SK-N-SH (cell line): ENCODE data around the gene CPNE1. TPM values are rescaled to one million over a fixed set of nuclear protein-coding genes. Genes with fewer than 3 reads are reported as not detected.

ENCODE experiments used
- CTCF ChIA-PET: fragments of 300-600, 350-600 bp; formaldehyde crosslinking; extraction: SDS; loops from one replicate; lab custom pipeline; 2021; lab: Yijun Ruan, JAX
- POLR2A ChIA-PET: fragments of 350-600 bp; sonication (Branson Sonifier 250); formaldehyde crosslinking; extraction: SDS; loops from one replicate; lab custom pipeline; 2020; ENCODE audit warnings: antibody characterized with exemption, inconsistent platforms; lab: Yijun Ruan, JAX
- DNase-seq: peaks from one replicate; pipeline ENCODE4 v3.0.0; 2012
- H2AFZ ChIP-seq: fragments of 200-600 bp; sonication (generic); 2 replicates; pipeline ENCODE4 v1.8.1; 2016; ENCODE audit warnings: antibody characterized with exemption, mild to moderate bottlenecking, low read depth
- H3F3A ChIP-seq: fragments of 200-600 bp; sonication (generic); replicated peaks from 2 replicates; pipeline ENCODE3; 2016; ENCODE audit warnings: antibody characterized with exemption, mild to moderate bottlenecking; ENCODE audit not compliant: insufficient read depth
- H3K27ac ChIP-seq, 2 experiments: fragments of 200-500 bp in 1 of 2; fragments of 200-600 bp in 1 of 2; sonication (Bioruptor generic) in 1 of 2; sonication (generic), shearing (Covaris generic) in 1 of 2; 2 replicates each; pipeline versions ENCODE4 v1.5.1 to v1.6.1; 2014 to 2016; ENCODE audit warnings: low read depth in 2 of 2, inconsistent platforms in 1 of 2, low read length in 1 of 2, mild to moderate bottlenecking in 1 of 2, mixed read lengths in 1 of 2
- H3K27me3 ChIP-seq: fragments of 200-600 bp; sonication (generic), shearing (Covaris generic); 2 replicates; pipeline ENCODE4 v1.6.1; 2016; ENCODE audit warnings: mixed run types; ENCODE audit not compliant: insufficient read depth
- H3K36me3 ChIP-seq, 2 experiments: fragments of 200-500 bp in 1 of 2; fragments of 200-600 bp in 1 of 2; sonication (Bioruptor generic) in 1 of 2; sonication (generic) in 1 of 2; replicated peaks in 1 of 2; 2 replicates each; pipeline versions ENCODE3 to v1.5.1; 2014 to 2016; ENCODE audit warnings: low read length in 1 of 2, mild to moderate bottlenecking in 1 of 2; ENCODE audit not compliant: insufficient read depth in 2 of 2, control insufficient read depth in 1 of 2
- H3K4me1 ChIP-seq, 2 experiments: fragments of 200-500 bp in 1 of 2; fragments of 200-600 bp in 1 of 2; sonication (Bioruptor generic) in 1 of 2; sonication (generic), shearing (Covaris generic) in 1 of 2; 2 replicates each; pipeline versions ENCODE4 v1.5.1 to v1.6.1; 2014 to 2016; ENCODE audit warnings: low read depth in 1 of 2, low read length in 1 of 2, mixed run types in 1 of 2; ENCODE audit not compliant: insufficient read depth in 2 of 2, control insufficient read depth in 1 of 2
- H3K4me2 ChIP-seq: fragments of 200-600 bp; sonication (generic), shearing (Covaris generic); 2 replicates; pipeline ENCODE4 v1.6.1; 2017; ENCODE audit warnings: mixed run types
- H3K4me3 ChIP-seq, 2 experiments: fragments of 200-500 bp in 1 of 2; fragments of 200-600 bp in 1 of 2; sonication (Bioruptor generic) in 1 of 2; sonication (generic), shearing (Covaris generic) in 1 of 2; 2 replicates each; pipeline versions ENCODE4 v1.5.1 to v1.8.1; 2014 to 2016; ENCODE audit warnings: low read depth in 2 of 2, inconsistent platforms in 1 of 2, low read length in 1 of 2, mild to moderate bottlenecking in 1 of 2, mixed read lengths in 1 of 2, moderate library complexity in 1 of 2
- H3K79me2 ChIP-seq: fragments of 200-600 bp; sonication (generic); 2 replicates; pipeline ENCODE4 v1.8.1; 2017; ENCODE audit warnings: mild to moderate bottlenecking; ENCODE audit not compliant: insufficient read depth
- H3K9ac ChIP-seq: fragments of 200-600 bp; sonication (generic); 2 replicates; pipeline ENCODE4 v1.6.1; 2017; ENCODE audit warnings: mixed run types
- H3K9me2 ChIP-seq: fragments of 200-600 bp; sonication (generic); 2 replicates; pipeline ENCODE4 v1.6.1; 2017; ENCODE audit warnings: mixed run types
- H3K9me3 ChIP-seq: fragments of 200-600 bp; sonication (generic); 2 replicates; pipeline ENCODE4 v1.6.1; 2017; ENCODE audit warnings: mixed run types, mild to moderate bottlenecking, moderate library complexity
- H4K20me1 ChIP-seq: fragments of 200-600 bp; sonication (generic); 2 replicates; pipeline ENCODE4 v1.6.1; 2017; ENCODE audit warnings: mild to moderate bottlenecking, mixed run types; ENCODE audit not compliant: insufficient read depth
- CHD2 ChIP-seq: fragments of 150-350 bp; IDR thresholded peaks from 2 replicates; pipeline ENCODE4 v1.6.1; 2018; ENCODE audit warnings: low read length; ENCODE audit not compliant: partially characterized antibody
- ELF1 ChIP-seq: IDR thresholded peaks from 2 replicates; pipeline ENCODE4 v1.4.0; 2012
- EP300 ChIP-seq, 2 experiments: IDR thresholded peaks; 2 replicates each; pipeline versions ENCODE4 v1.4.0 to v1.6.1; 2012; ENCODE audit warnings: borderline replicate concordance in 1 of 2, low read depth in 1 of 2, low read length in 1 of 2
- FOXJ3 ChIP-seq: sonication (generic); formaldehyde crosslinking; IDR thresholded peaks from 2 replicates; pipeline ENCODE4 v1.5.1; 2020; ENCODE audit warnings: mild to moderate bottlenecking, missing genetic modification reagents
- FOXM1 ChIP-seq: IDR thresholded peaks from 2 replicates; pipeline ENCODE4 v1.4.0; 2012; ENCODE audit warnings: low read depth, mild to moderate bottlenecking
- GABPA ChIP-seq: IDR thresholded peaks from 2 replicates; pipeline ENCODE4 v1.4.0; 2012; ENCODE audit warnings: low read depth, mild to moderate bottlenecking
- GATA2 ChIP-seq: sonication (generic); formaldehyde crosslinking; IDR thresholded peaks from 2 replicates; pipeline ENCODE4 v1.5.0; 2020; ENCODE audit warnings: mild to moderate bottlenecking, missing genetic modification reagents
- JUND ChIP-seq: IDR thresholded peaks from 2 replicates; pipeline ENCODE4 v1.4.0; 2012
- MEF2A ChIP-seq: IDR thresholded peaks from 2 replicates; pipeline ENCODE4 v1.4.0; 2012; ENCODE audit warnings: low read depth, borderline replicate concordance
- MXI1 ChIP-seq: IDR thresholded peaks from 2 replicates; pipeline ENCODE4 v1.6.1; 2012; ENCODE audit warnings: mild to moderate bottlenecking, low read depth, low read length, improper control_type of control experiment
- NRF1 ChIP-seq: IDR thresholded peaks from 2 replicates; pipeline ENCODE4 v1.6.1; 2012; ENCODE audit warnings: low read depth, mild to moderate bottlenecking, low read length
- POLR2AphosphoS5 ChIP-seq: IDR thresholded peaks from 2 replicates; pipeline ENCODE4 v1.6.1; 2012; ENCODE audit warnings: low read depth, low read length
- RAD21 ChIP-seq: IDR thresholded peaks from 2 replicates; pipeline ENCODE4 v1.6.1; 2012; ENCODE audit warnings: mild to moderate bottlenecking, low read length
- RFX5 ChIP-seq: IDR thresholded peaks from 2 replicates; pipeline ENCODE4 v1.6.1; 2012; ENCODE audit warnings: mild to moderate bottlenecking, improper control_type of control experiment, low read length
- RXRA ChIP-seq: IDR thresholded peaks from 2 replicates; pipeline ENCODE4 v1.4.0; 2012; ENCODE audit warnings: low read depth, mild to moderate bottlenecking, borderline replicate concordance
- SIN3A ChIP-seq: IDR thresholded peaks from 2 replicates; pipeline ENCODE4 v1.6.1; 2012; ENCODE audit warnings: low read depth, mild to moderate bottlenecking, low read length, moderate library complexity, borderline replicate concordance
- SMC3 ChIP-seq: IDR thresholded peaks from 2 replicates; pipeline ENCODE4 v1.6.1; 2012; ENCODE audit warnings: low read depth, low read length, improper control_type of control experiment
- TCF12 ChIP-seq: IDR thresholded peaks from 2 replicates; pipeline ENCODE4 v1.4.0; 2012
- TEAD4 ChIP-seq: IDR thresholded peaks from 2 replicates; pipeline ENCODE4 v1.4.0; 2012; ENCODE audit warnings: mild to moderate bottlenecking, borderline replicate concordance; ENCODE audit not compliant: insufficient read depth
- YY1 ChIP-seq: IDR thresholded peaks from 2 replicates; pipeline ENCODE4 v1.4.0; 2012; ENCODE audit warnings: low read depth, mild to moderate bottlenecking
- WGBS: methylation state at CpG from one replicate; pipeline ENCODE4 v1.1.6; 2017; ENCODE audit warnings: low lambda C conversion rate; 5-methylcytosine and 5-hydroxymethylcytosine counted together
- polyA plus RNA-seq, 3 experiments: library from polyadenylated mRNA; depleted of rRNA; stranded (reverse); fragments of >200 nt; gene quantifications; 2 replicates each; pipeline ENCODE4 v1.2.3, GENCODE V29; 2012
- TF ChIP-seq, protein P1 (sequence below): IDR thresholded peaks from 2 replicates; pipeline ENCODE4 v1.6.1; 2012; ENCODE audit warnings: mild to moderate bottlenecking, low read depth, low read length, moderate library complexity
- TF ChIP-seq, protein P2 (sequence below): IDR thresholded peaks from 2 replicates; pipeline ENCODE4 v1.4.0; 2012; ENCODE audit warnings: low read depth, borderline replicate concordance
- TF ChIP-seq, protein P3 (sequence below): IDR thresholded peaks from 2 replicates; pipeline ENCODE4 v1.4.0; 2012; ENCODE audit warnings: low read depth
- TF ChIP-seq, protein P4 (sequence below): IDR thresholded peaks from 2 replicates; pipeline ENCODE4; 2012

Gene CPNE1
- polyA plus RNA-seq, 1 of the 3 experiments (the other 2 are of a cell fraction), result 279 TPM

DNA sequence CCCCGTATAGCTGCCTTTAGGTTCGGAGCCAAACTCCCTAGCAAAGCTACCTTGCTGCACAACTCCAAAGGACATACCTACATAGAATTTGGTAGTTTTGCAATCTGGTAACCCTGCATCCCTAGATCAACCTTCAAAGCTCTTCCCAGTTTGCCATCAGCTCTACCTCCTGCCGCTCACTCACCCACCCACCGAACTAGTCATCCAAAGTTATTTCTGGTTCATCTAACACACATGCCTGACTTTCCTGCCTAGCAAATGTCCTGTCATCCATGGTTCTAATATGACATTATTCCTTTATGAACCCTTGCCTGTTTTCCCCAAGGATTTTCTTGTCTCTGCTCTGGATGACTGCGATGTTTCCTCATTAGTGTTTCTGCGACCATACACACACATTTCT is 27.4 kb downstream of the CPNE1 start:
- Histone ChIP-seq H3K79me2 (peaks cover 99% of the 10 kb centered on the region), H4K20me1 (peaks cover 92% of the 10 kb centered on the region), H2AFZ (no peak overlapping the region), H3K9ac (no peak overlapping the region), H3K4me1 (no peaks in the 10 kb centered on the region), H3K36me3 (peaks cover 3 to 4% of the 10 kb centered on the region in 2 experiments), H3F3A (peaks cover 3% of the 10 kb centered on the region), H3K9me3 (no peaks in the 10 kb centered on the region), H3K4me3 (no peak overlapping the region), H3K4me2 (no peak overlapping the region), H3K9me2 (no peaks in the 10 kb centered on the region), H3K27me3 (no peaks in the 10 kb centered on the region), H3K27ac (no peak overlapping the region)
- ChIA-PET POLR2A (interaction anchor here (0.5 kb wide), 1 partner anchor 11 kb away, joined by 3 read pairs; no protein-coding TSS in a partner anchor), CTCF (interaction anchor here (0.8 to 4.6 kb wide), 3 partner anchors 17 to 174 kb away, joined by 3 to 30 read pairs (median 3); no protein-coding TSS in a partner anchor)
- WGBS, result 97% methylated on average over 6 of the region's 6 CpGs
- DNase-seq, result no peak
- TF ChIP-seq SMC3, result no peak
- TF ChIP-seq TEAD4, result no peak
- no peak for TF ChIP-seq NRF1
- no peak for TF ChIP-seq YY1
- no peak for TF ChIP-seq RAD21
- TF ChIP-seq CHD2, result no peak
- TF ChIP-seq POLR2AphosphoS5, result no peak
- no peak for TF ChIP-seq FOXM1
- TF ChIP-seq, protein P1, sequence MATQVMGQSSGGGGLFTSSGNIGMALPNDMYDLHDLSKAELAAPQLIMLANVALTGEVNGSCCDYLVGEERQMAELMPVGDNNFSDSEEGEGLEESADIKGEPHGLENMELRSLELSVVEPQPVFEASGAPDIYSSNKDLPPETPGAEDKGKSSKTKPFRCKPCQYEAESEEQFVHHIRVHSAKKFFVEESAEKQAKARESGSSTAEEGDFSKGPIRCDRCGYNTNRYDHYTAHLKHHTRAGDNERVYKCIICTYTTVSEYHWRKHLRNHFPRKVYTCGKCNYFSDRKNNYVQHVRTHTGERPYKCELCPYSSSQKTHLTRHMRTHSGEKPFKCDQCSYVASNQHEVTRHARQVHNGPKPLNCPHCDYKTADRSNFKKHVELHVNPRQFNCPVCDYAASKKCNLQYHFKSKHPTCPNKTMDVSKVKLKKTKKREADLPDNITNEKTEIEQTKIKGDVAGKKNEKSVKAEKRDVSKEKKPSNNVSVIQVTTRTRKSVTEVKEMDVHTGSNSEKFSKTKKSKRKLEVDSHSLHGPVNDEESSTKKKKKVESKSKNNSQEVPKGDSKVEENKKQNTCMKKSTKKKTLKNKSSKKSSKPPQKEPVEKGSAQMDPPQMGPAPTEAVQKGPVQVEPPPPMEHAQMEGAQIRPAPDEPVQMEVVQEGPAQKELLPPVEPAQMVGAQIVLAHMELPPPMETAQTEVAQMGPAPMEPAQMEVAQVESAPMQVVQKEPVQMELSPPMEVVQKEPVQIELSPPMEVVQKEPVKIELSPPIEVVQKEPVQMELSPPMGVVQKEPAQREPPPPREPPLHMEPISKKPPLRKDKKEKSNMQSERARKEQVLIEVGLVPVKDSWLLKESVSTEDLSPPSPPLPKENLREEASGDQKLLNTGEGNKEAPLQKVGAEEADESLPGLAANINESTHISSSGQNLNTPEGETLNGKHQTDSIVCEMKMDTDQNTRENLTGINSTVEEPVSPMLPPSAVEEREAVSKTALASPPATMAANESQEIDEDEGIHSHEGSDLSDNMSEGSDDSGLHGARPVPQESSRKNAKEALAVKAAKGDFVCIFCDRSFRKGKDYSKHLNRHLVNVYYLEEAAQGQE, result no peak
- no peak for TF ChIP-seq MXI1
- TF ChIP-seq FOXJ3 (CRISPR knock-in tag), result no peak
- TF ChIP-seq, protein P2, sequence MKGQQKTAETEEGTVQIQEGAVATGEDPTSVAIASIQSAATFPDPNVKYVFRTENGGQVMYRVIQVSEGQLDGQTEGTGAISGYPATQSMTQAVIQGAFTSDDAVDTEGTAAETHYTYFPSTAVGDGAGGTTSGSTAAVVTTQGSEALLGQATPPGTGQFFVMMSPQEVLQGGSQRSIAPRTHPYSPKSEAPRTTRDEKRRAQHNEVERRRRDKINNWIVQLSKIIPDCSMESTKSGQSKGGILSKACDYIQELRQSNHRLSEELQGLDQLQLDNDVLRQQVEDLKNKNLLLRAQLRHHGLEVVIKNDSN, result no peak
- TF ChIP-seq EP300 (IDR thresholded peaks at IDR 0.05; ENCODE audit: borderline replicate concordance in 1 of 2, low read depth in 1 of 2, low read length in 1 of 2), result no peak

DNA sequence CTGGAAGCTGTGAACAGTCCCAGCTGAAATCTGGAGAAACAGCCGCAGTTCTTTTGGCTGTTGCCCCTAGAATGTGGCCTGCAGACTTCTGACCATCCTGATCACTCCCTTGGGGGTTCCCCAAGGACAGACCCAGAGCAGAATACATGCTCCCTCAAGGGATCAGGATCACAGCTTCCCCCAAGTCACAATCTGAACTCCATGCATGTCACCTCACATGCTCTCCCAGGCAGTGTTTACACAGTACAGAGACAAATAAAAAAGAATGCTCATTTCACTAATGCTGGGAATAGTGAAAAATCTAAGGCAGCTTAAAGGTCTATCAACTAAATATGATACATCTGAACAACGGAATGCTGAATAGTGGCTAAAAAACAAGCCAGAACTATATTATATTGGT is 28.6 kb downstream of the CPNE1 start:
- POLR2A ChIA-PET, result no interaction called here
- TF ChIP-seq RFX5, result no peak
- no peak for TF ChIP-seq MXI1
- no peak for TF ChIP-seq GATA2 (CRISPR knock-in tag)
- no peak for TF ChIP-seq ELF1
- TF ChIP-seq SIN3A, result no peak
- TF ChIP-seq, protein P3, sequence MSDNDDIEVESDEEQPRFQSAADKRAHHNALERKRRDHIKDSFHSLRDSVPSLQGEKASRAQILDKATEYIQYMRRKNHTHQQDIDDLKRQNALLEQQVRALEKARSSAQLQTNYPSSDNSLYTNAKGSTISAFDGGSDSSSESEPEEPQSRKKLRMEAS, result no peak
- TF ChIP-seq RXRA, result no peak
- no peak for TF ChIP-seq GABPA
- TF ChIP-seq, protein P2, result no peak
- TF ChIP-seq, protein P4, sequence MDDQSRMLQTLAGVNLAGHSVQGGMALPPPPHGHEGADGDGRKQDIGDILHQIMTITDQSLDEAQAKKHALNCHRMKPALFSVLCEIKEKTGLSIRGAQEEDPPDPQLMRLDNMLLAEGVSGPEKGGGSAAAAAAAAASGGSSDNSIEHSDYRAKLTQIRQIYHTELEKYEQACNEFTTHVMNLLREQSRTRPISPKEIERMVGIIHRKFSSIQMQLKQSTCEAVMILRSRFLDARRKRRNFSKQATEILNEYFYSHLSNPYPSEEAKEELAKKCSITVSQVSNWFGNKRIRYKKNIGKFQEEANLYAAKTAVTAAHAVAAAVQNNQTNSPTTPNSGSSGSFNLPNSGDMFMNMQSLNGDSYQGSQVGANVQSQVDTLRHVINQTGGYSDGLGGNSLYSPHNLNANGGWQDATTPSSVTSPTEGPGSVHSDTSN, result no peak
- no peak for TF ChIP-seq JUND
- no peak for TF ChIP-seq FOXJ3 (CRISPR knock-in tag)
- no peak for TF ChIP-seq MEF2A
- TF ChIP-seq POLR2AphosphoS5, result no peak
- no peak for TF ChIP-seq TCF12

More for the DNA sequence above, 28.6 kb downstream of the CPNE1 start:
- 94% methylated on average over 2 of the region's 2 CpGs for WGBS
- H3K4me3 ChIP-seq, result no peak overlapping the region
- CTCF ChIA-PET, result interaction anchor here (0.6 to 4.6 kb wide), 4 partner anchors 9 to 248 kb away, joined by 3 to 30 read pairs (median 4); no protein-coding TSS in a partner anchor
- no peaks in the 10 kb centered on the region for H3K9me3 ChIP-seq
- H3F3A ChIP-seq, result peaks cover 3% of the 10 kb centered on the region
- H3K4me2 ChIP-seq, result no peak overlapping the region
- no peaks in the 10 kb centered on the region for H3K27me3 ChIP-seq
- H3K27ac ChIP-seq, result no peak overlapping the region
- DNase-seq, result no peak
- peaks cover 84% of the 10 kb centered on the region for H4K20me1 ChIP-seq
- H3K9me2 ChIP-seq, result no peaks in the 10 kb centered on the region
- peaks cover 3 to 13% of the 10 kb centered on the region in 2 experiments for H3K36me3 ChIP-seq
- H3K9ac ChIP-seq, result no peak overlapping the region
- H2AFZ ChIP-seq, result no peak overlapping the region
- H3K79me2 ChIP-seq, result peaks cover 87% of the 10 kb centered on the region
- H3K4me1 ChIP-seq, result no peaks in the 10 kb centered on the region
